B cell (primary cell): Measurements from ENCODE around the gene ROMO1. TPM values are rescaled to one million over a fixed set of nuclear protein-coding genes. Genes with fewer than 3 reads are reported as not detected.

Experiments
- ATAC-seq: fragments of 200-7000 bp; cut with Tn5 transposase; one replicate; pipeline ENCODE4 v1.10.0; 2021; ENCODE audit warnings: low read depth, mild to moderate bottlenecking, moderate number of reproducible peaks, moderate library complexity
- CTCF ChIA-PET: fragments of 350-600 bp; sonication (Branson Sonifier 250); formaldehyde crosslinking; loops from one replicate; lab custom pipeline; 2021; ENCODE audit warnings: antibody characterized with exemption, inconsistent platforms; lab: Charles Lee
- POLR2A ChIA-PET: fragments of 350-600 bp; sonication (Branson Sonifier 250); formaldehyde crosslinking; loops from one replicate; lab custom pipeline; 2021; ENCODE audit warnings: antibody characterized with exemption; lab: Charles Lee
- DNase-seq: peaks from one replicate; pipeline ENCODE4 v3.0.0; 2013
- H2AFZ ChIP-seq: 2 replicates; pipeline ENCODE4 v1.6.1; 2012; ENCODE audit warnings: mild to moderate bottlenecking, low read depth, low read length; ENCODE audit not compliant: insufficient read depth, poor library complexity, severe bottlenecking
- H3K27ac ChIP-seq, 2 donors: 1 replicate in 1 of 2; 2 replicates in 1 of 2; pipeline ENCODE4 v1.5.1; 2012 to 2013; ENCODE audit warnings: low read length in 2 of 2, mild to moderate bottlenecking in 2 of 2, moderate library complexity in 1 of 2
- H3K27me3 ChIP-seq, 4 experiments: fragments of 200-600 bp in 1 of 4; sonication (generic) in 1 of 4; replicated peaks in 1 of 4; 1 replicate in 2 of 4; 2 replicates in 2 of 4; pipeline versions ENCODE4 v1.6.1 to v1.7.0; 2013 to 2016; ENCODE audit warnings: low read length in 3 of 4, mild to moderate bottlenecking in 2 of 4, mixed read lengths in 1 of 4, moderate library complexity in 1 of 4; ENCODE audit not compliant: insufficient read depth in 4 of 4, control insufficient read depth in 3 of 4; ENCODE audit errors: control extremely low read depth in 1 of 4
- H3K36me3 ChIP-seq, 2 experiments: replicated peaks in 1 of 2; 1 replicate in 1 of 2; 2 replicates in 1 of 2; pipeline versions ENCODE4 v1.6.1 to v1.7.1; 2013; ENCODE audit warnings: low read length in 1 of 2; ENCODE audit not compliant: insufficient read depth in 2 of 2, control insufficient read depth in 1 of 2; ENCODE audit errors: control extremely low read depth in 1 of 2, extremely low read depth in 1 of 2
- H3K4me1 ChIP-seq, 2 donors: fragments of 200-600 bp in 1 of 2; sonication (generic) in 1 of 2; 1 replicate in 1 of 2; 2 replicates in 1 of 2; pipeline versions ENCODE4 v1.5.1 to v1.6.1; 2013 to 2017; ENCODE audit warnings: low read length in 2 of 2; ENCODE audit not compliant: control insufficient read depth in 2 of 2, insufficient read depth in 2 of 2
- H3K4me2 ChIP-seq: replicated peaks from 2 replicates; pipeline ENCODE3; 2012; ENCODE audit warnings: mild to moderate bottlenecking, low read depth, low read length; ENCODE audit not compliant: poor library complexity, severe bottlenecking
- H3K4me3 ChIP-seq, 5 experiments: fragments of 200-600 bp in 1 of 5; sonication (generic) in 1 of 5; 1 replicate in 3 of 5; 2 replicates in 2 of 5; pipeline versions ENCODE4 v1.5.1 to v1.7.0; 2011 to 2016; ENCODE audit warnings: low read length in 4 of 5, mild to moderate bottlenecking in 4 of 5, low read depth in 2 of 5, control low read depth in 1 of 5, moderate library complexity in 1 of 5; ENCODE audit not compliant: insufficient read depth in 1 of 5; ENCODE audit errors: control extremely low read depth in 1 of 5, extremely low read depth in 1 of 5
- H3K79me2 ChIP-seq: fragments of 200-600 bp; sonication (generic); one replicate; pipeline ENCODE4 v1.6.0; 2016; ENCODE audit warnings: low read length; ENCODE audit not compliant: control insufficient read depth, insufficient read depth
- H3K9ac ChIP-seq: fragments of 200-600 bp; sonication (generic); 2 replicates; pipeline ENCODE4 v1.6.1; 2017; ENCODE audit warnings: mild to moderate bottlenecking, low read length, moderate library complexity
- H3K9me3 ChIP-seq, 3 donors: one replicate each; pipeline versions ENCODE4 v1.6.1 to v1.7.1; 2013; ENCODE audit warnings: low read length in 2 of 3; ENCODE audit not compliant: control insufficient read depth in 2 of 3, insufficient read depth in 1 of 3; ENCODE audit errors: control extremely low read depth in 1 of 3
- H4K20me1 ChIP-seq: 2 replicates; pipeline ENCODE4 v1.6.0; 2012; ENCODE audit warnings: mild to moderate bottlenecking, low read length; ENCODE audit not compliant: insufficient read depth, control insufficient read depth, poor library complexity, severe bottlenecking
- H3K27ac Mint-ChIP-seq: one replicate; pipeline ENCODE4 v1.8.0; 2021; ENCODE audit warnings: mixed read lengths
- H3K27me3 Mint-ChIP-seq: one replicate; pipeline ENCODE4 v1.8.0; 2021; ENCODE audit warnings: mixed read lengths
- H3K4me1 Mint-ChIP-seq: one replicate; pipeline ENCODE4 v1.8.0; 2021; ENCODE audit warnings: mixed read lengths
- H3K4me3 Mint-ChIP-seq: one replicate; pipeline ENCODE4 v1.8.0; 2021; ENCODE audit warnings: mixed read lengths
- H3K9me3 Mint-ChIP-seq: one replicate; pipeline ENCODE4 v1.8.0; 2022; ENCODE audit warnings: mixed read lengths; ENCODE audit not compliant: insufficient read depth
- CTCF ChIP-seq: fragments of 200-600 bp; IDR thresholded peaks from one replicate; pipeline ENCODE4 v1.8.0; 2022; ENCODE audit warnings: antibody characterized with exemption, mild to moderate bottlenecking
- EZH2 ChIP-seq: IDR thresholded peaks from 2 replicates; pipeline ENCODE4 v1.6.1; 2012; ENCODE audit warnings: borderline replicate concordance, low read depth, mild to moderate bottlenecking, moderate library complexity, low read length; ENCODE audit not compliant: insufficient read depth, poor library complexity, severe bottlenecking
- WGBS: methylation state at CpG from one replicate; pipeline ENCODE4 v1.1.5; 2013; ENCODE audit warnings: missing lambda C conversion rate; ENCODE audit not compliant: insufficient coverage; 5-methylcytosine and 5-hydroxymethylcytosine counted together
- intact Hi-C: fragments of 100-400 bp; cut with micrococcal nuclease; formaldehyde crosslinking; loops from one replicate; pipeline ENCODE4 v1.10.0; 2022
- polyA plus RNA-seq: library from polyadenylated mRNA; depleted of rRNA; stranded (reverse); fragments of >200 nt; gene quantifications from 2 replicates; pipeline ENCODE4 v1.2.3, GENCODE V29; 2012
- total RNA-seq, 2 donors: library from RNA; stranded (reverse); fragments of 120-200 nt in 1 of 2; gene quantifications; 1 replicate in 1 of 2; 2 replicates in 1 of 2; pipeline versions ENCODE4 v1.2.3 to v1.2.4, GENCODE V29; 2013 to 2022

ROMO1 gene
- total and polyA plus RNA-seq, 2 donors (not counting 1 experiment from before 2014, with no cell fraction given), result 38.1 to 145 TPM

GRCh38 chr20:35726842-35727711, 27.9 kb downstream of the ROMO1 start:
- Histone ChIP-seq H3K79me2 (peaks cover 95% of the 10 kb centered on the region), H3K4me2 (no peak overlapping the region), H3K4me3 (no peak overlapping the region), H3K27me3 (no peaks in the 10 kb centered on the region), H3K36me3 (peaks cover 21 to 92% of the 10 kb centered on the region in 2 experiments), H2AFZ (no peak overlapping the region), H3K9me3 (no peaks in the 10 kb centered on the region), H3K9ac (no peak overlapping the region), H4K20me1 (peaks cover 94% of the 10 kb centered on the region), H3K27ac (no peak overlapping the region), H3K4me1 (no peaks in the 10 kb centered on the region)
- TF ChIP-seq CTCF, result no peak
- TF ChIP-seq EZH2, result no peak
- peaks cover 12% of the 10 kb centered on the region for H3K4me1 Mint-ChIP-seq
- no peak for ATAC-seq
- ChIA-PET POLR2A (interaction anchor here (0.7 kb wide), 1 partner anchor 9 kb away, joined by 3 read pairs; no protein-coding TSS in a partner anchor), CTCF (no interaction called here)
- WGBS, result 100% methylated on average over 12 of the region's 20 CpGs
- H3K9me3 Mint-ChIP-seq, result no peaks in the 10 kb centered on the region
- no peak for DNase-seq
- H3K27me3 Mint-ChIP-seq, result no peaks in the 10 kb centered on the region
- no peak overlapping the region for H3K4me3 Mint-ChIP-seq
- intact Hi-C loops, result loop anchor here (10.0 kb wide), 1 partner anchor 48 kb away; the partner anchor contains the start of gene PHF20
- H3K27ac Mint-ChIP-seq, result no peak overlapping the region

- Histone ChIP-seq H2AFZ (no peak overlapping the region), H3K4me3 (no peak overlapping the region), H3K9ac (no peak overlapping the region), H3K27ac (no peak overlapping the region), H3K27me3 (no peaks in the 10 kb centered on the region), H3K4me2 (no peak overlapping the region), H3K79me2 (peaks cover 96% of the 10 kb centered on the region), H3K9me3 (no peaks in the 10 kb centered on the region), H4K20me1 (peaks cover 96% of the 10 kb centered on the region), H3K4me1 (peaks cover 3 to 4% of the 10 kb centered on the region in 2 donors), H3K36me3 (peaks cover 14 to 95% of the 10 kb centered on the region in 2 experiments)
- Mint-ChIP-seq H3K4me3 (no peak overlapping the region), H3K9me3 (no peaks in the 10 kb centered on the region), H3K27ac (no peak overlapping the region), H3K4me1 (peaks cover 21% of the 10 kb centered on the region), H3K27me3 (no peaks in the 10 kb centered on the region)
- DNase-seq (no peak), ATAC-seq (no peak)
- intact Hi-C loops, result loop anchor here (10.0 kb wide), 1 partner anchor 45 kb away; the partner anchor contains the start of gene PHF20
- ChIA-PET CTCF (no interaction called here), POLR2A (interaction anchor here (0.9 to 1.1 kb wide), 2 partner anchors 13 to 28 kb away, joined by 3 to 4 read pairs; partner anchors contain the start of gene RBM39)
- TF ChIP-seq CTCF (no peak), EZH2 (no peak)
- 96% methylated on average over 4 of the region's 7 CpGs for WGBS
These were observed 30.1 kb downstream of the ROMO1 start for GRCh38 chr20:35729283-35729807.
